ENCODE data around the gene THAP12. TPM values are rescaled to one million over a fixed set of nuclear protein-coding genes. Genes with fewer than 3 reads are reported as not detected.
"Not testable (repeated sequence)": the region's sequence is repeated elsewhere in the genome, so short reads cannot be mapped to it uniquely, and the experiment has no call there.

The THAP12 gene, protein sequence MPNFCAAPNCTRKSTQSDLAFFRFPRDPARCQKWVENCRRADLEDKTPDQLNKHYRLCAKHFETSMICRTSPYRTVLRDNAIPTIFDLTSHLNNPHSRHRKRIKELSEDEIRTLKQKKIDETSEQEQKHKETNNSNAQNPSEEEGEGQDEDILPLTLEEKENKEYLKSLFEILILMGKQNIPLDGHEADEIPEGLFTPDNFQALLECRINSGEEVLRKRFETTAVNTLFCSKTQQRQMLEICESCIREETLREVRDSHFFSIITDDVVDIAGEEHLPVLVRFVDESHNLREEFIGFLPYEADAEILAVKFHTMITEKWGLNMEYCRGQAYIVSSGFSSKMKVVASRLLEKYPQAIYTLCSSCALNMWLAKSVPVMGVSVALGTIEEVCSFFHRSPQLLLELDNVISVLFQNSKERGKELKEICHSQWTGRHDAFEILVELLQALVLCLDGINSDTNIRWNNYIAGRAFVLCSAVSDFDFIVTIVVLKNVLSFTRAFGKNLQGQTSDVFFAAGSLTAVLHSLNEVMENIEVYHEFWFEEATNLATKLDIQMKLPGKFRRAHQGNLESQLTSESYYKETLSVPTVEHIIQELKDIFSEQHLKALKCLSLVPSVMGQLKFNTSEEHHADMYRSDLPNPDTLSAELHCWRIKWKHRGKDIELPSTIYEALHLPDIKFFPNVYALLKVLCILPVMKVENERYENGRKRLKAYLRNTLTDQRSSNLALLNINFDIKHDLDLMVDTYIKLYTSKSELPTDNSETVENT
- total RNA-seq: 63.1 and 66.0 TPM in 2 replicates

DNA sequence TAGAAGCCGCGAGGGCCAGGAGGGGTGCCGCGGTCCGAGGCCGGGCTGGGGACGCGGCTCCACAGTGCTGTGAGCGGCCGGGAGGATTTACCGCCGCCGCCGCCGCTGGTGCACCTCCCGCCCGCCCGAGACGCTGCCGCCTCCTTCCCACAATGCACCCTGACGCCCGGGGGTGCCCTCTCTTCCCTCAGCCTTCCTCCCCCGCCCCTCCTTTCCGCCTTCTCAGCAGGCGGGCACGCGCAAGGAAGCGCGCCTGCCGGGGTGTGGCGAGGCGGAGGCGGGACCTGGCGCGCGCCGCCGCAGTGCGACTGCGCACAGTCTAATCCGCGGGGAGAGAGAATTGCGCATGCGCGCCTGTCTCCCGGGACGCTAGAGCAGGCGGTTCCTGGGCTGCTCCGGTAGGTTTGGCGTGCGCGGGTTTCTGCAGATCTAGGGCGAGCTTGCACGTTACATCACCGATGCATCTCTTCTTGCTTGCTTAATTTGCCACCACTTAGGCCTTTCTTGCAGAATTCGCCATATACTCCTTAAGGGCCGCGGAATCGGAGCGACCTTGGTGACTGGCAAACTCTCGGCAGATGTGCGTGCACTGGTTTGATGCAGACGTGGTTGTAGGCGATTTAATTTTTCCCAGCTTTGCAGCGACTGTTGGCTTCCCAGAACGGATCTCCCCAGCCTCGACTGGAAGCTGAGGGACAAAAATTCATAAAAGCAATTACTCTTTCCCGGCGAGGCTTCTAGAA, at the start of gene THAP12, which contains the start of gene GVQW3:
Gene THAP12, minus strand, starts transcription at position 156 of the 743 bp plus-strand sequence. CDS start 296 bp downstream, outside the sequence.
Gene GVQW3, plus strand, starts transcription at position 347 of the 743 bp plus-strand sequence. CDS start 506 bp downstream, outside the sequence.
- intact Hi-C loops (cut with micrococcal nuclease): loop anchor here (1.0 to 5.0 kb wide), 7 partner anchors 10 to 1441 kb away; partner anchors contain the start of genes AAMDC, RSF1 and WNT11
- peak within 1 kb of the TSS; percentile 95 for H3K4me3 Mint-ChIP-seq (ENCODE audit: low read depth)
- peak; percentile 96 for DNase-seq (ENCODE audit: low spot score)
- peaks cover 13% of the 10 kb centered on the region for H3K36me3 Mint-ChIP-seq (ENCODE audit: low read depth)
- peaks cover 49% of the 10 kb centered on the region for H3K4me1 Mint-ChIP-seq (ENCODE audit: low read depth)
- H3K9me3 Mint-ChIP-seq: no peaks in the 10 kb centered on the region
- H3K27me3 Mint-ChIP-seq (ENCODE audit: low read depth): no peaks in the 10 kb centered on the region
- H3K27ac Mint-ChIP-seq: peak within 1 kb of the TSS; percentile 89

DNA sequence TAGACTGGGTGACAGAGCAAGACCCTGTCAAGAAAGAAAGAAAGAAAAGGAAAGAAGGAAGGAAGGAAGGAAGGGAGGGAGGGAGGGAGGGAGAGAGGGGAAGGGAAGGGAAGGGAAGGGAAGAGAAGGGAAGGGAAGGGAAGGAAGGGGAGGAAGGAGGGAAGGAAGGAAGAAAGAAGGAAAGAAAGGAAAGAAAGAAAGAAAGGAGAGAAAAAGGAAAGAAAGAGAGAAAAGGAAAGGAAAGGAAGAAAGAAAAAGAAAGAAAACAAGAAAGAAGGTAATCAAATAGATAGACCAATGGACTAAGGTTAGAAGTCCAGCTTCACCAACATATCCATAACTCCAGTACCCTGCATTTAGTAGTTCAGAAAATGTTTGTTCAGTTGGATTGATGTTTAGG, 45.7 kb upstream of the THAP12 start:
- peaks cover 12% of the 10 kb centered on the region for H3K4me1 Mint-ChIP-seq (ENCODE audit: low read depth)
- H3K27me3 Mint-ChIP-seq (ENCODE audit: low read depth): peaks cover 12% of the 10 kb centered on the region
- H3K9me3 Mint-ChIP-seq: no peaks in the 10 kb centered on the region
- intact Hi-C loops (cut with micrococcal nuclease): no loop called here
- H3K4me3 Mint-ChIP-seq (ENCODE audit: low read depth): no peak overlapping the region
- no peak for DNase-seq (ENCODE audit: low spot score)
- H3K36me3 Mint-ChIP-seq (ENCODE audit: low read depth): no peaks in the 10 kb centered on the region
- no peak overlapping the region for H3K27ac Mint-ChIP-seq

DNA sequence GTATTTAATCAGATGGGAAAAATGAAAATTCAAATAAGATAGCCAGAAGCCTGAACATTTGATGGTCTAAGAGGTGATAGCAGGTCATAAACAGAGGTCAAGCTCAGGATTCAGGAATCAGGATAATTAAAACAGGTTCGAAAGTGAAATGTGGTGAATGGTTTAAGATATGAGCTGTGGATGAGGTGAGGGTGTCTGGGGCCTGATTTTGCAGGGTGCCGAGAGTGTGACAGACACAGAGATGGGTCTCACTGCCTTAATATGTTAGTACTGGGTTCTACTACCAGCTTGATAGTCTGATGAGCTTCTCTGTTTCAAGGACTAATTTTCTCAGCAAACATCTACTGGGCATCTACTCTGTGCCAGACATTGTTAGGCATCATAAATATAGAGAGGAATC, 44.0 kb upstream of the THAP12 start:
- Mint-ChIP-seq H3K4me1 (ENCODE audit: low read depth) (peaks cover 12% of the 10 kb centered on the region), H3K27ac (peak overlapping the region; percentile 5), H3K36me3 (ENCODE audit: low read depth) (no peaks in the 10 kb centered on the region), H3K9me3 (no peaks in the 10 kb centered on the region), H3K27me3 (ENCODE audit: low read depth) (peaks cover 11% of the 10 kb centered on the region), H3K4me3 (ENCODE audit: low read depth) (no peak overlapping the region)
- DNase-seq (ENCODE audit: low spot score): no peak
- intact Hi-C loops (cut with micrococcal nuclease): no loop called here

DNA sequence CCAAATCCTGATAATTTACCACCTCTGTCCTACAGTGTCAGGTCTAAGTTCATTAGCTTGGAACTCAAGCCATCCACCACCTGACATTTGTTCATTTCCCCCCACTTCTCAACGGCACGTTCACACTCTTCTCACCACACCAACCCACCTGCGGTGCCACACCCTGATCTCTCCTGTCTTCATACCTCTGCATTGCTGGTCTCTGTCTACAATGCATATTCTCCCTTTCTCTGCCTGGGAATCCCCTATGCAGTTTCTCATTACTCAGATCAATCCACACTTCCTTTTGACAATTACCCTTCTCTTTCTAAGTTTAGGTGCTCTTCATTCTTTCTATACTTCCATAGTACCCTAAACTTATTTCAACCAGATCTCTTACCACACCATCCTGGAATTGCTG, 43.4 kb upstream of the THAP12 start:
- peaks cover 8% of the 10 kb centered on the region for H3K27me3 Mint-ChIP-seq (ENCODE audit: low read depth)
- no peaks in the 10 kb centered on the region for H3K36me3 Mint-ChIP-seq (ENCODE audit: low read depth)
- H3K27ac Mint-ChIP-seq: no peak overlapping the region
- H3K4me1 Mint-ChIP-seq (ENCODE audit: low read depth): peaks cover 12% of the 10 kb centered on the region
- H3K9me3 Mint-ChIP-seq: no peaks in the 10 kb centered on the region
- no peak overlapping the region for H3K4me3 Mint-ChIP-seq (ENCODE audit: low read depth)
- intact Hi-C loops (cut with micrococcal nuclease): no loop called here
- no peak for DNase-seq (ENCODE audit: low spot score)

DNA sequence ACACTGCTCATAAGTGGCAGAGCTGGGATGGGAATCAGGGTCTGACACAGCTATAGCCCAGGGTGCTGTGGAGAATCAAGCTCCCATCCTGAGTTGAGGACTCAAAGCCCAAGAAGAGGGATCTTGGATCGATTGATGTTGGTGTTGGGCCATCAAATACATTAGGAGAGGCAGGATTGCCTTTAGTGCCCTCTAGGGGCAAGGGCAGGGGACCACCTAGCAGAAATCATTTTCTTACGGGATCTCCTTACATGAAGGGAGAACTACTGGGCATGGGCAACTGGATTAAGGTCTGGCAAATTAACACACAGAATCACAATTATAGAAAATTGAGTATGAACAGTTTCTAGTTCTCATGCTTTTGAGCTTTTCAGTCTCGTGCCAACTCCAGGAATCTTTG, 39.0 kb upstream of the THAP12 start:
- Mint-ChIP-seq H3K27me3 (ENCODE audit: low read depth) (peaks cover 14% of the 10 kb centered on the region), H3K4me1 (ENCODE audit: low read depth) (peaks cover 10% of the 10 kb centered on the region), H3K27ac (no peak overlapping the region), H3K4me3 (ENCODE audit: low read depth) (no peak overlapping the region), H3K9me3 (no peaks in the 10 kb centered on the region), H3K36me3 (ENCODE audit: low read depth) (no peaks in the 10 kb centered on the region)
- DNase-seq (ENCODE audit: low spot score): no peak
- intact Hi-C loops (cut with micrococcal nuclease): no loop called here

DNA sequence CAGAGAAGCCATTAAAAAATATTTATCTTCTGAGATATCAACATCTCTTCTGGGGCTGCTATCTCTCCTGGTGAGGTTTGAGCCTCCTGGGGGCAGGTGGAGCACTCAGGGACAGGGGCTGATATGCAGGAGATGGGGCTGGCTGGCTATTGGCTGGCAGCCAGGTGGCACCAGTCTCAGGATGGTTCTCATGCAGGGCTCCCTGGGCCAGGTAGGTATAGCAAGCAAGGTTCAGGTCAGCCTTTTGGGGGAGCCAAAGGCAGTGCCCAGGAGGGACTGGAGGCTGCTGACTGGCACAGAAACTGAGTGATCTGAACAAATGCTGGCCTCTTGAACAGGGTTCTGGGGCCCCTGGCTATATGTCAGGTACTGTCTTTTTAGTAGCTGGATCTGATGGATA, 34.1 kb upstream of the THAP12 start:
- DNase-seq (ENCODE audit: low spot score): no peak
- no peak overlapping the region for H3K27ac Mint-ChIP-seq
- H3K9me3 Mint-ChIP-seq: no peaks in the 10 kb centered on the region
- H3K36me3 Mint-ChIP-seq (ENCODE audit: low read depth): no peaks in the 10 kb centered on the region
- intact Hi-C loops (cut with micrococcal nuclease): no loop called here
- no peak overlapping the region for H3K4me3 Mint-ChIP-seq (ENCODE audit: low read depth)
- H3K4me1 Mint-ChIP-seq (ENCODE audit: low read depth): peaks cover 2% of the 10 kb centered on the region
- peaks cover 29% of the 10 kb centered on the region for H3K27me3 Mint-ChIP-seq (ENCODE audit: low read depth)

DNA sequence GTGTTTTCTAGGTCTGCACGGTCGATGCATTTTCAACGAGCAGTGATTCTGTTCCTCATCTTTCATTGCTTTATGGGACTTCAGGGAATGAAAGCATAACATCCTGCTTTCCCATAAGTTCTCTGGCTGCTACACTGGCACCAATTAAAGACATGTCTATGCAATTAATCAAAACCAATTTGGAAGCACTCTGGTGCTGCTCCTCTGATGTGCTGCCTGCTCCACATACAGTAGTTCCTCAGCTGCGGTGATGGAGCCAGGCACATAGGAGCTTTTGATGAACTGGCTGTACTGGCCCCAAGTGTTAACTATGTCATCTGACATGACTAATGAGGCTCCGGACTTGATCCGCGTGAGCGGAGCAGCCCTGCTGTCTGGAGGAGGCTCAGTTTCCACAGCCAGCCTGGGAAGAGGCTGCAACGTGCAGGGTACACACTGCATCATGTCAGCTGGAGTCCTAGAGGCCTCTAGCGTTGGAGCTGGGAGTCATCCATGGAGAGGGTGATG, 30.0 kb upstream of the THAP12 start:
- no peak overlapping the region for H3K27ac Mint-ChIP-seq
- no peak for DNase-seq (ENCODE audit: low spot score)
- H3K4me1 Mint-ChIP-seq (ENCODE audit: low read depth): peaks cover 2% of the 10 kb centered on the region
- H3K36me3 Mint-ChIP-seq (ENCODE audit: low read depth): no peaks in the 10 kb centered on the region
- peaks cover 15% of the 10 kb centered on the region for H3K27me3 Mint-ChIP-seq (ENCODE audit: low read depth)
- no peaks in the 10 kb centered on the region for H3K9me3 Mint-ChIP-seq
- intact Hi-C loops (cut with micrococcal nuclease): no loop called here
- H3K4me3 Mint-ChIP-seq (ENCODE audit: low read depth): no peak overlapping the region

DNA sequence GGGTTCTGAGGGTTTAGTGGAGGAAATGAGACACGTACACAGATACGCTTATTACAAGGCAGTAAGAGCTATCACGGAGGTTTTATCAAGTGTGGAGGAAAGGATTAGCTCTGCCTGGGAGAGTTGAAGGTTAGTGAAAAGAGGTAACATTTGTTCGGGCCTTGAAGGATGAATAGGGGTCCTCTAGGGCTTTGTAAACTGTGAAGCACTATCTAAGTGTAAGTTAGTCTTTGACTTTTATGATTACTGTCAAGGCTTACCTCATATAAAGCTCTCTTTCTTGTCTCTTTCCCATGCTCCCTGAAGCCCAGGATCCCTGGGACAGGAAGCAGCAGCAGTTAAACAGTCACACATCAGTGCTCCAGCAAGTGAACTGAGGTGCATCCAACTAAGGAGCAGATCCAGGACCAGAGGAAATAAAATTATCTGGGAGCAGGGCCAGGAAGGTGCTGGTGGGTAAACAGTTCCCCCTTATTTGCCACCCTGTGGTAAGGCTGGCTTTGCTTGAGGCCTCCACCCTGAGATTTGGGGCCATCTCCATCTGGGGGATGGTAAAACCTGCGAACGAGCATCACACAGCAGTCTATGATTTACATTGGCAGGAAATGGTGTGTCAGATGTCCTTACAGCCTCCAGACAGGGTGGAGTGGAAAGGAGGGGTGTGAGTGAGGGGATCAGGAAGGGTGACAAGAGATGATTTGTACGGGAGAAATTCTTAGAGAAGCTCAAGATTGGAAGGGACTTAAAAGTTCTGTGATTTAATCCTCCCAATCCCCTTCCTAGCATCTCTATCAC, 27.4 kb upstream of the THAP12 start:
- Mint-ChIP-seq H3K27ac (no peak overlapping the region), H3K4me1 (ENCODE audit: low read depth) (peaks cover 2% of the 10 kb centered on the region), H3K27me3 (ENCODE audit: low read depth) (peaks cover 7% of the 10 kb centered on the region), H3K36me3 (ENCODE audit: low read depth) (no peaks in the 10 kb centered on the region), H3K4me3 (ENCODE audit: low read depth) (no peak overlapping the region), H3K9me3 (no peaks in the 10 kb centered on the region)
- DNase-seq (ENCODE audit: low spot score): no peak
- intact Hi-C loops (cut with micrococcal nuclease): no loop called here

DNA sequence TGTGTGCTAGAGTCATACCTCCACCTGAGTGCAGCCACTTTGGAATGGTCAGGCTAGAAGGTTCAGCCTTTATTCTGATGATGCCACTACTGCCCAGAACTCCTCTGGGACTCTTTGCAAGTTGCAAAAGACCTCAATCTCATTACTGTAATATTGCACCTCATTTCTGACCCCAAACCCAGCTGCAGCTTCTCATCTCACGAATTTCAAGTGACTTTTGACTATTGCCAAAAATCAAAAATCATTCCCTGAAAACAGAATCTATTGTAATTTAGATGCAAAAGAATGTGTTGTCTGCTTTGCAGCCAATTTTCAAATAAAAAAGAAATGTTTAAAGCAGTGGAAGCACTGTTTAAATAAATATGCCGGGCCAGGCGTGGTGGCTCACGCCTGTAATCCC, 25.4 kb upstream of the THAP12 start:
- Mint-ChIP-seq H3K9me3 (no peaks in the 10 kb centered on the region), H3K27ac (no peak overlapping the region), H3K4me1 (ENCODE audit: low read depth) (peaks cover 2% of the 10 kb centered on the region), H3K4me3 (ENCODE audit: low read depth) (no peak overlapping the region), H3K27me3 (ENCODE audit: low read depth) (no peaks in the 10 kb centered on the region), H3K36me3 (ENCODE audit: low read depth) (no peaks in the 10 kb centered on the region)
- DNase-seq (ENCODE audit: low spot score): no peak
- intact Hi-C loops (cut with micrococcal nuclease): no loop called here

DNA sequence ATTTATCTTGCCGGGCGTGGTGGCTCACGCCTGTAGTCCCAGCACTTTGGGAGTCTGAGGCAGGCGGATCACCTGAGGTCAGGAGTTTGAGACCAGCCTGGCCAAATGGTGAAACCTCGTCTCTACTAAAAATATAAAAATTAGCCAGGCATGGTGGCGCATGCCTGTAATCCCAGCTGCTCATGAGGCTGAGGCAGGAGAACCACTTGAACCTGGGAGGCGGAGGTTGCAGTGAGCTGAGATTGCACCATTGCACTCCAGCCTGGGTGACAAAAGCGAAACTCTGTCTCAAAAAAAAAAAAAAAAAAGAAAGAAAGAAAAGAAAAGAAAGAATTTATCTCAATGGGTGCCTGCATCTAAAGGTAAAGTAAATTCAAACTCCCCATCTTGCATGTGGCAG, 20.6 kb upstream of the THAP12 start:
- intact Hi-C loops (cut with micrococcal nuclease); H3K4me1 Mint-ChIP-seq (ENCODE audit: low read depth); DNase-seq (ENCODE audit: low spot score); H3K9me3 Mint-ChIP-seq; H3K4me3 Mint-ChIP-seq (ENCODE audit: low read depth); H3K27ac Mint-ChIP-seq; H3K27me3 Mint-ChIP-seq (ENCODE audit: low read depth); H3K36me3 Mint-ChIP-seq (ENCODE audit: low read depth): not testable (repeated sequence)

DNA sequence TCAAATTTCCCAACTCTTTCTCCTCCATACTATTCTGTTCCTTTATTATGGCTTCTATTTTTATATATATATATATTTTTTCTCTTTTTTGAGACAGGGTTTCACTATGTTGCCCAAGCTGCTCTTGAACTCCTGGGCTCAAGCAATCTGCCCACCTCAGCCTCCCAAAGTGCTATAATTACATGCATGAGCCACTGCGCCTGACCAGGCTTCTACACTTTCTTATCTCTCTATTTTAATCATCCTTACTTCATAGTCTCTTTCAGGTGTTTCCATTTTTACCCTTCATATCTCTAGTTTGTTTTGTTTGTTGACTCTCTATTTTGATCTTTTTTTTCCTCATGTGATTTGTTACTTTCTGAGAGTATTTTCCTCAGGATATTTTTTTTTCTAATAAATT, 20.0 kb upstream of the THAP12 start:
- no peaks in the 10 kb centered on the region for H3K9me3 Mint-ChIP-seq
- intact Hi-C loops (cut with micrococcal nuclease): no loop called here

DNA sequence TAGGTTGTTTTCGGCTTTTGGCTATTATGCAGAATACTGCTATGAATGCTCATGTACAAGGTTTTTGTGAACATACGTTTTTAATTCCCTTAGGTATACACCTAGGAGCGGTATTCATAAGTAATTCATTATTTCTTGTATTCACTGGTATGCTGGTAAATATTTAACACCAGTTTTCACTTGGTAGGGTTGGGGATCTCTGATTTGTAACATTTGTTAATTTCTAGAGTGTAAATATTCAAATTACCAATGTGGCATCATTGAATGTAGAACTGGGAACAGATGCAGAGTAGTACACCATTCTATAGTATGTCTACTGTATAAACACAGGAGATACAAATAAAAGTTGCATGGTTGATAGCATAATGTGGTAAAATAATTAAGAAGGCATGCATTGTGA, 16.5 kb upstream of the THAP12 start:
- Mint-ChIP-seq H3K9me3 (no peaks in the 10 kb centered on the region), H3K27ac (no peak overlapping the region), H3K4me3 (ENCODE audit: low read depth) (no peak overlapping the region), H3K4me1 (ENCODE audit: low read depth) (no peaks in the 10 kb centered on the region), H3K27me3 (ENCODE audit: low read depth) (no peaks in the 10 kb centered on the region), H3K36me3 (ENCODE audit: low read depth) (no peaks in the 10 kb centered on the region)
- intact Hi-C loops (cut with micrococcal nuclease): no loop called here
- DNase-seq (ENCODE audit: low spot score): no peak

More for the DNA sequence above, 20.0 kb upstream of the THAP12 start:
- H3K27me3 Mint-ChIP-seq (ENCODE audit: low read depth): no peaks in the 10 kb centered on the region
- H3K4me3 Mint-ChIP-seq (ENCODE audit: low read depth): no peak overlapping the region
- H3K36me3 Mint-ChIP-seq (ENCODE audit: low read depth): no peaks in the 10 kb centered on the region
- H3K4me1 Mint-ChIP-seq (ENCODE audit: low read depth): no peaks in the 10 kb centered on the region
- no peak for DNase-seq (ENCODE audit: low spot score)
- H3K27ac Mint-ChIP-seq: no peak overlapping the region

All from activated T-helper 2 cell treated with anti-CD3 and anti-CD28 coated beads, Interferon-gamma antibody, Interleukin-2, Interleukin-4, amounts not matched to agents 10 μg/mL and 5 μg/mL and 100 μg/mL, durations not matched to agents 14 hours and 24 hours and 36 hours (primary cell).